Astrocyte of the cerebellum (primary cell): ENCODE results near the gene IVL.

Experiments used
- DNase-seq: peaks from one replicate; pipeline ENCODE4 v3.0.0-alpha.2; 2011; ENCODE audit warnings: low read depth
- H3K4me3 ChIP-seq: 2 replicates; pipeline ENCODE4 v1.5.1; 2011; ENCODE audit warnings: mild to moderate bottlenecking, low read depth, low read length, moderate library complexity
- in situ Hi-C: cut with HindIII; loops from 2 replicates; pipeline ENCODE4 v1.10.0; 2017; ENCODE audit warnings: low sequenced_read_pairs
- TF ChIP-seq, protein P1 (sequence below): IDR thresholded peaks from 2 replicates; pipeline ENCODE4 v1.5.1; 2012; ENCODE audit warnings: low read length, low read depth, moderate library complexity, mild to moderate bottlenecking; ENCODE audit errors: missing control alignments

The IVL gene

DNA sequence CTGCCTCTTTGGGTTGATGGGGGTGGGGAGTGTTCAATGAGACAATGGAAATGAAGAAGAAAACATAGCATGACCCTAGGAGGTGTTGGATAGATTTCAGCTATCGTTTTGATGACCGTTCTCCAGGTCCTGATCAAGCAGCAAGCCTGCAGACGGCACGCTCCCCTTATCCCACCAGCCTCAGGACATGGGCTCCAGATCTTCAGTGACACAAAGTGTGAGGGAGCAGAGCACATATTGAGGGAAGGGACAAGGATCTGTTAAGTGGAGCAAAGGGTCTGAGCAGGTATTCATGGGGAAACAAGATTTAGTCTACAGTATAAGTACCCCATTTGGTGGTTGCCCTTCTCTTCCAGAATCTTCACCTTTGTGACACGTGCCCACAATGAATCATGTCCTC, 43.4 kb downstream of the IVL start:
- TF ChIP-seq, protein P1, sequence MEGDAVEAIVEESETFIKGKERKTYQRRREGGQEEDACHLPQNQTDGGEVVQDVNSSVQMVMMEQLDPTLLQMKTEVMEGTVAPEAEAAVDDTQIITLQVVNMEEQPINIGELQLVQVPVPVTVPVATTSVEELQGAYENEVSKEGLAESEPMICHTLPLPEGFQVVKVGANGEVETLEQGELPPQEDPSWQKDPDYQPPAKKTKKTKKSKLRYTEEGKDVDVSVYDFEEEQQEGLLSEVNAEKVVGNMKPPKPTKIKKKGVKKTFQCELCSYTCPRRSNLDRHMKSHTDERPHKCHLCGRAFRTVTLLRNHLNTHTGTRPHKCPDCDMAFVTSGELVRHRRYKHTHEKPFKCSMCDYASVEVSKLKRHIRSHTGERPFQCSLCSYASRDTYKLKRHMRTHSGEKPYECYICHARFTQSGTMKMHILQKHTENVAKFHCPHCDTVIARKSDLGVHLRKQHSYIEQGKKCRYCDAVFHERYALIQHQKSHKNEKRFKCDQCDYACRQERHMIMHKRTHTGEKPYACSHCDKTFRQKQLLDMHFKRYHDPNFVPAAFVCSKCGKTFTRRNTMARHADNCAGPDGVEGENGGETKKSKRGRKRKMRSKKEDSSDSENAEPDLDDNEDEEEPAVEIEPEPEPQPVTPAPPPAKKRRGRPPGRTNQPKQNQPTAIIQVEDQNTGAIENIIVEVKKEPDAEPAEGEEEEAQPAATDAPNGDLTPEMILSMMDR: no peak
- no peak for DNase-seq
- in situ Hi-C loops: loop anchor here (5.0 kb wide), 1 partner anchor 39 kb away; no protein-coding TSS in a partner anchor

DNA sequence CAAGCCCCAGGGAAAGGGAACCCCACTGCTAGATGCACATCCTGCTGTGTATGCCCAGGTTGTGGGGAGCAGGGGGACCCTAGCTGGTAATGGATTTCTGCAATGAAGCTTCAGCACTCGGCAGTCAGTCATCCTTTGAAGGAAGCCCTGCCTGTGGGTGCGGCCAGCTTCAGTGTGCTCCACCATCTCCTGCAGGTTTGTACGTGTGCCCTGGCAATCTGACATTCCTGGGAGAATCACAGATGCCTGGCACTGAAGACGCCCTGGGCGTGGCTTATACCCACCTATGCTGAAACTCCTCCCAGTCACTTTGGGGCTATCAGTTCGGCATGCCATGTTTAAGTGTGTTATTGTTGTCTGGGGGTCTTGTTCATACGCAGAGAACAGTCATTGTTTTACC, 45.4 kb downstream of the IVL start:
- no peak overlapping the region for H3K4me3 ChIP-seq
- no peak for DNase-seq
- in situ Hi-C loops: loop anchor here (5.0 kb wide), 1 partner anchor 41 kb away; no protein-coding TSS in a partner anchor
- TF ChIP-seq, protein P1: no peak

More for the DNA sequence above, 43.4 kb downstream of the IVL start:
- no peak overlapping the region for H3K4me3 ChIP-seq

DNA sequence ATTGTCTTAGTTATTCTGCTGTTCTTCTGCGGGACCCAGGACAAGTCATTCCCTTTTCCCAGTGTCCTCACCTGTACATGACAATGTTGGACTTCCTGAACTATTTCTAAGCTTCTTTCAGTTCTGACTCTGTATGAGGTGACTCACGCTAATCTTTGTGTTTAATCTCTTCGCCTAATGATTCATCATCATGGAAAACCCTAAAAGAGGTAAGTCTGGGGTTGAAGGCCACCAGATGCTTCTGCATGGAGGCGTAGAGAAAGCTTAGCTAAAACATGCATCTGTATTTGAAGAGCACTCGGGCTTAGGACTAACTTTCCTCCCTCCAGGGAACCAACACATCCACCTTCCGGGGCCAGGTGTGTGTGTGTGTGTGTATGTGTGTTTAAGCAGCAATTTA, 46.1 kb downstream of the IVL start:
- in situ Hi-C loops: loop anchor here (5.0 kb wide), 1 partner anchor 42 kb away; no protein-coding TSS in a partner anchor
- TF ChIP-seq, protein P1: no peak
- no peak overlapping the region for H3K4me3 ChIP-seq
- no peak for DNase-seq

DNA sequence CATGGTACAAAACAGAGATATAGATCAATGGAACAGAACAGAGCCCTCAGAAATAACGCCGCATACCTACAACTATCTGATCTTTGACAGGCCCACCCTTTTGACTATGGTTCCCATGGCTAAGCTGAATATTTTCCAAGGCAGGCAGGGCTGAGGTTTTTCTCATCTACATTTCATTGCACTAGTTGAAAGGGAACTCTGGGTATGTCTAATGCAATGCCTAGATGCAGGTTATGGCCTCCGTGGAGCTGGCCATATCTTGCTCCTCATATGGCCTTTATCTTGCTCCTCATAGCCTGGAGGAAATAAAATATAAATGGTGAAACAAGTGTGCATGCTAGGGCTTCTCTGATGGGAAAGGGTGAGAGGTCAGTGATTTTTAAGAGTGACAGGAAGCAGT, 49.2 kb downstream of the IVL start:
- TF ChIP-seq, protein P1: no peak
- in situ Hi-C loops: no loop called here
- no peak overlapping the region for H3K4me3 ChIP-seq
- DNase-seq: no peak

DNA sequence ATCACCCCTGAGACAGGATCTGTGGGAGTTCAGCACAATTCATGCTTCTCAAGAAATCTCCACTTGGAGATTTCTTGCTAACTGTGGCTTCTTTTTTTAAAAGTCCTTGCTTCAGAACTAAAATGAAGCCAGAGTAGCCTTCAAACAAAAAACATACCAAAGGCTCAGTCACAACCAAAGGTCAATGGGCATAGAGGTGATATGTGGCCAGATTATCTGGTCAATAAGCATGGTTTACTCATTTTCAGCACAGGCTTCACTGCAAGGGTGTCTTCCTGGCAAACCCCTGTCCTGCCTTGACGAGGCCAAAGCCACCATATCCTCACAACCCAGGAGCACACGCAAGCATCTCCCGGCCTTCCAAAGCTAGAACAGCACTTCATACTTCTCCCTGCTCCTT, 50.9 kb downstream of the IVL start:
- in situ Hi-C loops: no loop called here
- TF ChIP-seq, protein P1: no peak
- H3K4me3 ChIP-seq: no peak overlapping the region
- no peak for DNase-seq

DNA sequence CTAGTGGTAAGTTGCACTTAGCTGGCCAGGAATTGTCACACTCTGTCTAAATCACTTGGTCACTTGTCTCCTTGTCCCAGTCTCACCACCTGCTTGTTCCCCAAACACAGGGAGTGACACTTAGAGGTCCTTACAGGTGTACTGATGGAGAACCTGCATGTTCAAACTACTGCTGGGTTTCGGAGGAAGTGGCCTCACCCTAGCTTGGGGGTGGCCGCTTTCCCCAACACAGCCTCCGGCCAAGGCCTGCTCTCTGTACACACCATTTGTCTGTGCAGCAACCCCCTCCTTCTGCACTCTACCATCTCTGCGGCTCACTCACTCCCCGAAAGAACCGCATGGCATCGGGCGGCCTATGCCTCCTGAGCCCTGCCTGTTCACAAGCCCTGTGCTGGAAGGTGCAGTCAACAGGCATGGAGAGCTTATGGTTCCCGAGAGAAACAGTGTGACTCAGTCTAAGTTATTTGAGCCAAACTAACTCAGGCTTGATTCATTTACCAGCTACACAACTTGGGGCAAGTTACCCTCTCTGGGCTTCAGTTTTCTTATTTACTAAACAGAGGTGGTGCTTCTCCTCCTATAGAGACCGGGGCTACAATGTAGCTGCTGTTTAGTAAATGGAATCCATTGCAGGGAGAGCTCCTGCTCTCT, 51.6 kb downstream of the IVL start:
- in situ Hi-C loops: no loop called here
- TF ChIP-seq, protein P1: no peak
- no peak for DNase-seq
- H3K4me3 ChIP-seq: no peak overlapping the region
